Ureter (tissue), 1 donor: ENCODE data around the gene DLX3. TPM values are rescaled to one million over a fixed set of nuclear protein-coding genes. Genes with fewer than 3 reads are reported as not detected.

ENCODE experiments used
- DNase-seq: peaks from one replicate; pipeline ENCODE4 v3.0.0-alpha.2; 2020; ENCODE audit warnings: low spot score
- total RNA-seq: library from RNA; stranded (reverse); gene quantifications from one replicate; pipeline ENCODE4 v1.2.4, GENCODE V29; 2023
- donor health status: DM: yes; HTN: yes; CAD: no.

The DLX3 gene
- total RNA-seq, 1 donor from 2014 or later, result 1.1 TPM

DNA sequence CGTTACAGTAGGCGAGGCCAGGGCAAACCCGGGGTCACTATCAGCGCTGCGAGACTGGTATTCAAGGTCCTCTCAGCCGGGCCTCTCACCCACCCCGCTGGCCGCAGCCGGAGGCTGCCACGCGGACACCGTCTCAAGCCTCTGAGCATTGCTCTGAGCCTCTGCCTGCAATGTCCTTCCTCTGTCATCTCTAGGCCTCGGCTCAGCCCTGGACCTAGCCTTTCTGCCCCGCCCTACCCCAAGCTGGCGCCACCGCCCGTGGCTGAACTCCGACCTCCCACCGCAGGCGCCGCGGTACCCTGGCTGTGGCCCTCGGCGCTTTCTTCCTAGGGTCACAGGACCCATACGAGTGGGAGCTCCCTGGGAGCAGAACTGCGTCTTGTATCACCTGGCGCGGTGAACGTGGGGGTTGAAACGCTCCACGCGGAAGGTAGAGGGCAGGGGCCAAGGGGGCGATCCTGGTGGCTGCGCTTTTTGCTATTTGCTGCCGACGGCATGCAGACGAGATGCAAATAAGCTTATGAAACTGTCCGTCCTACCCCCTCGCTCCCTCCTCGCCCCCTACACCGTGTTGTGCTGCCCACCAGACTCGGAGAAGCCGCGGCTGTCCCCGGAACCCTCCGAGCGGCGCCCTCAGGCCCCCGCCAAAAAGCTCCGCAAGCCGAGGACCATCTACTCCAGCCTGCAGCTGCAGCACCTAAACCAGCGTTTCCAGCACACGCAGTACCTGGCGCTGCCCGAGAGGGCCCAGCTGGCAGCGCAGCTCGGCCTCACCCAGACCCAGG lies 22.3 kb downstream of the DLX3 start:
- DNase-seq, result no peak

DNA sequence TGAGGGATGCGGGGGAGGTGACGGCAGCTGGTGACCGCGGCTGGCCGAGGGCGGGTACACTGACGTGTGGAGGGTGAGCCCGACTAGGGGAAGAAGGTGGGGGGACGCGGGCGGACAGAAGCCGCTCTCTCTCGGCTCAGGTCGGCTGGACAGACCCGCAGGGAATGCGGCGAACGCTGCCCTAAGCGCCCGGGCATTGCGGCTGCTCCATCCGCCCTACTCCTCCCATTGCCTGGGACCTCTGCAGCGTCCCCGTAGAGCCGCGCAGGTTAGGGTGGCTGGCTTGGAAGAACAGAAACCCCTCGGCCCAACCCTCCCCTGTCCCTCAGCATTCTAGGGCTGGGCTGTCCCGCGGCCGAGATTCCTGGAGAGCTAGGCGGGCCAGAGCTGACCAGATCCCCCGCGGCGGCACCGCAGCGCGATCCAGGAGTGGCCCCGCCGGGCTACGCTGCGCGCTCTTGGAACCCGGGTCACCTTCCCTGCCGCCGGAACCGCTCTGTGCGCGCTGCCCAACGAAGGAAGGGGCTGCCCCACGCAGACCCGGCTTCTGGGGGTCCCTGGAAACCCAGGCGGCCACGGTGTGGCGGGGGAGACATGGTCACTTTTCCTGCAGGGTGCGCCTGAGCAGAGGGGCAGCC lies 23.1 kb downstream of the DLX3 start:
- DNase-seq, result no peak

DNA sequence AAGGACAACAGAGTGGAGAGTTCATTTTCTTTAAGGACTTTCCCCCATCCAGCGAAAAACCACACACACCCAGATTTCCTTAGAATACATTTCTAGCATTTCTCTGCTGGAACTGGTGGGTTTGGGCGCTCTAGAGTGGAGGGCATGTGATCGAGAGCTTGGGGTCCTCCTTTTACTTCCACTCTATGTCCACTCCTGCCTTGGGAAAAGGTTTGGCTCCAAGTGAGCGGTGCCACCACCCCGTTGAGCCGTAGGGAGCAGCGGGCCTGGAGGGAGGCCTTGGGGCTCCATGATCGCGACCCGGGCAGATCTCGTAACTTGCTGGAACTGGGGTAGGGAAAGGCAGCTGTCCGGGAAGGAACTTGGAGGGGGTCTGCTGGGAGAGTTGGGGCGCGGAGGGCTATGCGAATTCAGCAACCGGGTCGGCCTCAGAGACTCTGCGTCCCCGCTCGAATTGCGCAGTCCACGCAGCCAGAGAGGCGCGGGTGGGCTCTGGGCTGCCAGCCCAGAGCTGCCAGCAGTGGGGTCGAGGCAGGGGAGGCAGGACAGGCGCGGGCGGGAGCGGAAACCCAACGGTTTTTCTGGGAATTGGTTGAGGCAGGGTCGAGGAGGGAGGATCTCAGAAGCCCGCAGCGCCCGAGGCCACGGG lies 23.7 kb downstream of the DLX3 start:
- DNase-seq, result no peak

DNA sequence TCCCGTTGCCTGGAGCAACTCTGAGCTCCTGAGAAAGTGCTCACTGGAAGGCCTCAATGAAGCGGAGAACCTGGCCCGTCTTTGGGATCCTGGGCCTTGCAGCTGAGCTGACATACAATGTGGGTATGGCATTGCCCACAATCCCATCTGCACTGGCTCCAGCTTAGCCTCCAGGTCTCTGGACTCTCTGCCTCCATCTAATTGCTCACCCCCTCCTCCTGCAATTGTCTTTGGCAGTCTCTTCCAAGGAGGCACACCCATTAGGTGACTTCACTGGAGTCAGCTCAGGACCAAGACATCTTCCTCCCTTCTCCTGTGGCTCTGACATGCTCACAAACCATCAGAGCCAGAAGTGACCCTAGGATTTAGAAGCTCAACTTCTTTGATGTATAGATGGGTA lies 24.5 kb downstream of the DLX3 start:
- no peak for DNase-seq

DNA sequence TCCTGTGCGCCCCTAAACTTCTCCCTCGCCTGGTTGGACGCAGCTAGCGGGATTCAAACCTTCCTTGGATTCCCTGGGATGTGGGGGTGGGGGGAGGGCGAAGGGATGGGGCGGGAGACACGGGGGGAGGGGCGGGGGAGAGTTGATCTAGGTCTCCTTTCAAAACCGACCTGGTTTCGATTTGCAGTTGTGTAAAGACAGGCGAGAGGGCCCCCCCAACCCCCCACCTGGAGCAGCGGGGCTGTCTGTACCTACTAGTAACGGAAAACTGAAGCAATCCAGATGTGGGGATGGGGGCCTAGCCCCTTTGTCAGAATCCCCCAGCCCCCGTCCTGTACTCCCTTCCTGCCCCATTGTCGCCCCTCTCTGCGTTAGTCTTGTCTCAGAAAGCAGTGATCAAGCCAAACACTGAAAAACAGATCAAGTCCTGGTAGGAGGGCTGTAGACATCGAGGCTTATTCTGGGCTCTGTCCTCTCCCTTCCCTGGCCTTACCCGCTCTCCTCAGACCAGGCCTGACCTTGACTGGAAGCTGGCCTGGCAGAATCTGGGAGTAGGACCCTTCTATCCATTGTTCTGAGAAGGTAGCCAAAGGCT lies 25.1 kb downstream of the DLX3 start:
- DNase-seq, result no peak

DNA sequence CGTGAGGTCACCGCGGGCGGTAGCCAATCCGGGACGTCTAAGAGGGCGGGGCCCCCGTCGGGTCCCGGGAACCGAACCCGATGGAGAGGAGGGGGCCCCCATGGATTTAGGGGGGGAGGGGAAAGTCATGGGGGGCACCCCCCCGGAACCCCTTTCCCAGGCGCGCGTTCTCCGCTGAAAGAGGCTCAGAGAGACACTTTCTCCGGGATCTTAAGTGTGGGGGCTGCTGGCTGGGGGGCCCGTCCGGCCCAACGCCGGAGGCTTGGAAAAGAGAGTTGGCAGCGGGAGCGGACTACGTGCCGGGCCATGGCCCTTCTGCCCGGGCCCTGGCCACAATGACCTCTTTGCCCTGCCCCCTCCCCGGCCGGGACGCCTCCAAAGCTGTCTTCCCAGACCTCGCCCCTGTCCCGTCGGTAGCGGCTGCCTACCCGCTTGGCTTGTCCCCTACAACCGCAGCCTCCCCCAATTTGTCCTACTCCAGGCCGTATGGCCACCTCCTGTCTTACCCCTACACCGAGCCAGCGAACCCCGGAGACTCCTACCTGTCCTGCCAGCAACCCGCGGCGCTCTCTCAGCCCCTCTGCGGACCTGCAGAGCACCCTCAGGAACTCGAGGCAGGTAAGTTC lies 25.8 kb downstream of the DLX3 start, which contains the start of gene DLX4:
TSS of gene DLX4 (plus strand) at position 57 of the 626 bp plus-strand sequence. CDS start at position 336, 279 bp downstream.
- DNase-seq, result no peak

DNA sequence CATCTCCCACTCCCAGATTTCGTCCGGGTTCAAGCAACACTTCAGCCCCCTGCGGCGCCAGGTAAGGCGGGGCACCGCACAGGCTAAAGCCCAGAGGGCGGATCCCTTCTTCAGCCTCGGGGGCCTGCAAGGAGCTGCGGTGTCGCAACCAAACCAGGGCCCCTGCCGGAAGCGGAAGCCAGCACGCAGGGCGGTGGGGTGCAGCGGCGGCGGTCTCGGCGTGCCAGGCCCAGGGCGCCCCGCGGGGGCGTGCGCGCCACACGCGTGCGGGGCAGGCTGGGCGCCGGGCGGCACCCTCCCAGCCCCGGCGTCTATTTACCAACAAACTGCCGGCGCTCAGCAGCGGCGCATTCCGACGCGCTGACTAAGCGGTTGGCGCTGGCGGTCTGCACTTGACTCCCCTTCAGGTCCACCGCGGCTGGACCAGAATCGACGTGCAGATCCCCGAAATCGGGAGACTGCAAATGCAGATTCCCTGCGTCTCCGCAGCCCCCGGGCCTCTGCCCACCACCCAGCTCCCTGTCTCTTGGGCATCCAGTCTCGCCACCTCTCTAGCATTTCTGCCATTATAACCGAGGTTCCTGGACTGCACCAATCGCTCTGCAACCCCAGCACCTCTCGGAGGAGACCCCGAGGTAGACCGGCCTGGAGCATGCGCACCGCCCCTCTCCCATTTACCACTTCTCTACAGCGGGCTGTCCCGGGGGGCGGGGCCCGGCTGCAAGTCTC lies 26.5 kb downstream of the DLX3 start:
- peak; percentile 55 for DNase-seq

DNA sequence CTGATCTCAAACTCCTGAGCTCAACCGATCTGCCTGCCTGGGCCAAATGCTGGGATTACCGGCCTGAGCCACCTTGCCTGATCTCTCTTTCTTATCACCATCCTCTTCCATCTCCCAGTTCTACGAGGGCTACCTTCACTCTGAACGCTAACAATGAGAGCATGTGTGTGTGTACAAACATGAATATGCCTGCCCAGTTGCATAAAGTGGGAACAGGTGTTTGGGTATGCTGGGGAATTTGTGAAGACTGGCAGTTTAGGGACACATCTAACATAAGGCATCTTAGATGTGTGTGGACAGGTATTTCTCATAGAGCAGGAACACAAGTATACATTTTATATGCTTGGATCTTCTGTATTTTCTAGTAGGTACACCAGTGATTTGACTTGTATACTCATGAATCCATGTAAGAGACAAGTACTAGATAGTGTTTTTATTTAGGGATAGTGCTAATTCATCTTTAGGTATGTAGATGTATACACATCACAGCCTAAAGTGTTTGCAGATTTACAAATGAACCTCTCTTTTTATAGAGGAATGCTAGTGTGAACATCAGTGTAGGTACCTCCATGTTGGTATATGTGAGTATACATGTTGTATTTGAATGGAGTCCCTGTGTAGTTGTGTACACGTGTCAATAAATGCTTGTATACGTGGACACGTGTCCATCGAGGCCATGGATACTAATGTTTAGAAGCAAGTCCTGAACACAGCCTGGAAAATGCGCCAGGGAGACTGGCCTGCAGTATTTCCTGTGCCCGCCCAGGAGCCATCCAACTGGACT lies 27.2 kb downstream of the DLX3 start:
- no peak for DNase-seq

DNA sequence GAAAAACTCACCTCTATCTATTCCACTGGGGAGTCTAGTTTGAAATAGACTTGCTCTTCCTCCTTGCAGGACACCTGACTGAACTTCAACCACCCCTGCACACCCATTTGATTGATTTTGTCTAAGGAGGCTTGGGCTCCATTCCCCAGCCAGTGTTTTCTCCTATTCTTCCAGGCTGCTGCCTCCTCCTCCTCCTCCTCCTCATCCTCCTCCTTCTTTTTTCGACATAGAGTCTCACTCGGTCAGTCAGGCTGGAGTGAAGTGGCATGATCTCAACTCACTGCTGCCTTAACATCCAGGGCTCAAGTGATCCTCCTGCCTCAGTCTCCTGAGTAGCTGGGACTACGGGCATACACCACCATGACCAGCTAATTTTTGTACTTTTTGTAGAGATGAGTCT lies 27.8 kb downstream of the DLX3 start:
- DNase-seq, result no peak

DNA sequence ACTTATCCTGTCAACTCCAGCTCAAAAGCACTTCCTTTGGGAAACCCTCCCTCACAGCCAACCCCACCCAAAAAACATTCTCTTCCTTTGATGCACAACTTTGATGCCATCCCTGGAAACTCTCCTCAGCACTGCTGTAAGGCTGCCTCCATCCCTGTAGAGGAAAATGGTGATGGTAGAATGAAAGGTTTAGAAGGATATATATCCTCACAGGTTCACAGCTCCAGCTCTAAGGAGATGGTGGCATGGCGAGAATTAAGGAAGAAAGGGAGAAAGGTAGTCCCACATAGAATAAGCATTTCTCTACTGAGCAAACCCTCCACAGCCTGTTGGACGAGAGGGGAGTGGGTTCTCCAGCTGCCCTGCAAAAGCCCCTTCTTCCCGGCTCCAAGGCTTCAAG lies 28.3 kb downstream of the DLX3 start:
- DNase-seq, result no peak

DNA sequence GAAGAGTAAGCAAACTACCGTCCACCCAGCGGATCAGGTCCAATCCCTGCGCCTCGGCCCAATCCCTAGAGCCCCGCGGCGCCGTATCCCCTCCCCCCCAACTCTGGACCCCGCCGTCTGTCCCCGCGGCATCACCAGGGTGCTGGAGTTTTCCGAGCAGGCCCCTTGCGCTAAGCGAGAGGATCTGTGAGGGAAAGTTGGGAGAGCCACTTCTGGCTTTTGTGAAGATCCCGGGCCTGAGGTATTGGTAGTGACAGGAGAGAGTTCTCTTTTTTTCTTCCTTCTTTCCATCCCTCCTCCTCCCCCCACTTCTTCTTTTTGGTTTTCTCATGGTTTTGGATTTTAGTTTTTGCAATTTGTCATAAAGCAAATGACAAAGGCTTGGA lies 29.5 kb downstream of the DLX3 start:
- DNase-seq, result no peak

DNA sequence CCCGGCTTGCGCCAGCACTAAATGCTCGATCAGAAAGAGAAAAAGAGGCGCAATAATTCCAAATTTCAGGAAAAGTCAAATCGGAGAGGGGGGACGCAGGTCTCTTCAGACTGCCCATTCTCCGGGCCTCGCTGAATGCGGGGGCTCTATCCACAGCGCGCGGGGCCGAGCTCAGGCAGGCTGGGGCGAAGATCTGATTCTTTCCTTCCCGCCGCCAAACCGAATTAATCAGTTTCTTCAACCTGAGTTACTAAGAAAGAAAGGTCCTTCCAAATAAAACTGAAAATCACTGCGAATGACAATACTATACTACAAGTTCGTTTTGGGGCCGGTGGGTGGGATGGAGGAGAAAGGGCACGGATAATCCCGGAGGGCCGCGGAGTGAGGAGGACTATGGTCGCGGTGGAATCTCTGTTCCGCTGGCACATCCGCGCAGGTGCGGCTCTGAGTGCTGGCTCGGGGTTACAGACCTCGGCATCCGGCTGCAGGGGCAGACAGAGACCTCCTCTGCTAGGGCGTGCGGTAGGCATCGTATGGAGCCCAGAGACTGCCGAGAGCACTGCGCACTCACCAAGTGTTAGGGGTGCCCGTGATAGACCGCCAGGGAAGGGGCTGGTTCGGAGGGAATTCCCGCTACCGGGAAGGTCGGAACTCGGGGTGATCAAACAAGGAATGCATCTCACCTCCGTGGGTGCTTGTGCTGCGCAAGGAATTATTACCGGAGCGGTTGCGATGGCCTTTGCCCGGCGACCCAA lies 30.1 kb downstream of the DLX3 start:
- no peak for DNase-seq

GRCh38 chr17:49964303-49964768 lies 30.7 kb downstream of the DLX3 start:
- DNase-seq, result no peak

- DNase-seq, result no peak
These were observed 31.3 kb downstream of the DLX3 start for GRCh38 chr17:49963626-49964302.

GRCh38 chr17:49963309-49963625 lies 31.8 kb downstream of the DLX3 start:
- no peak for DNase-seq

- DNase-seq, result no peak
These were observed 32.3 kb downstream of the DLX3 start for GRCh38 chr17:49962599-49963308.

GRCh38 chr17:49959183-49959935 lies 35.7 kb downstream of the DLX3 start:
- DNase-seq, result no peak

- no peak for DNase-seq
These were observed 36.3 kb downstream of the DLX3 start for GRCh38 chr17:49958723-49959122.
